Activated CD8-positive, alpha-beta T cell treated with anti-CD3 and anti-CD28 coated beads, Interleukin-2, amount 10 ng/mL, durations not matched to agents 7 days and 5 days (primary cell): Measurements from ENCODE around the gene DEFB128. TPM values are rescaled to one million over a fixed set of nuclear protein-coding genes. Genes with fewer than 3 reads are reported as not detected.
"Not testable (repeated sequence)": the region's sequence is repeated elsewhere in the genome, so short reads cannot be mapped to it uniquely, and the experiment has no call there.

Experiments
- ATAC-seq: fragments of 150-1000 bp; cut with Tn5 transposase; one replicate; pipeline ENCODE4 v1.10.0; 2021; ENCODE audit warnings: moderate library complexity
- CTCF ChIA-PET: fragments of 350-600 bp; sonication (Branson Sonifier 250); formaldehyde crosslinking; loops from one replicate; lab custom pipeline; 2021; ENCODE audit warnings: antibody characterized with exemption; lab: Charles Lee
- POLR2A ChIA-PET: fragments of 350-600 bp; sonication (Branson Sonifier 250); formaldehyde crosslinking; loops from one replicate; lab custom pipeline; 2021; ENCODE audit warnings: antibody characterized with exemption; lab: Charles Lee
- DNase-seq: peaks from one replicate; pipeline ENCODE4 v3.0.0-alpha.2; 2020
- H3K27ac Mint-ChIP-seq: one replicate; pipeline ENCODE4 v1.8.0; 2021; ENCODE audit warnings: mild to moderate bottlenecking, mixed read lengths
- H3K27me3 Mint-ChIP-seq: one replicate; pipeline ENCODE4 v1.8.0; 2021; ENCODE audit warnings: low read depth, mixed read lengths
- H3K36me3 Mint-ChIP-seq: one replicate; pipeline ENCODE4 v1.8.0; 2021; ENCODE audit warnings: low read depth, mixed read lengths
- H3K4me1 Mint-ChIP-seq: one replicate; pipeline ENCODE4 v1.8.0; 2021; ENCODE audit warnings: low read depth, mixed read lengths
- H3K4me3 Mint-ChIP-seq: one replicate; pipeline ENCODE4 v1.8.0; 2021; ENCODE audit warnings: mild to moderate bottlenecking, mixed read lengths
- H3K9me3 Mint-ChIP-seq: one replicate; pipeline ENCODE4 v1.8.0; 2022; ENCODE audit warnings: mixed read lengths; ENCODE audit not compliant: insufficient read depth
- total RNA-seq, 2 experiments: library from RNA; stranded (reverse); gene quantifications; one replicate each; pipeline ENCODE4 v1.2.3, GENCODE V29; 2021

DEFB128 gene
- total RNA-seq, 2 experiments from 2014 or later = not detected

- ChIA-PET CTCF (interaction anchor here (1.5 to 1.9 kb wide), 3 partner anchors 44 to 52 kb away, joined by 4 to 9 read pairs (median 7); no protein-coding TSS in a partner anchor), POLR2A (no interaction called here)
- no peaks in the 10 kb centered on the region for H3K9me3 Mint-ChIP-seq
- no peak overlapping the region for H3K27ac Mint-ChIP-seq
- H3K4me1 Mint-ChIP-seq = no peaks in the 10 kb centered on the region
- DNase-seq (no peak), ATAC-seq (no peak)
- H3K27me3 Mint-ChIP-seq = peaks cover 10% of the 10 kb centered on the region
- H3K36me3 Mint-ChIP-seq = no peaks in the 10 kb centered on the region
- H3K4me3 Mint-ChIP-seq = no peak overlapping the region
These were observed 24.9 kb upstream of the DEFB128 start for GRCh38 chr20:214383-214782.

- POLR2A ChIA-PET = interaction anchor here (0.7 kb wide), 1 partner anchor 55 kb away, joined by 3 read pairs; no protein-coding TSS in a partner anchor
- Mint-ChIP-seq H3K36me3 (no peaks in the 10 kb centered on the region), H3K27me3 (peaks cover 7% of the 10 kb centered on the region), H3K27ac (no peak overlapping the region), H3K4me1 (no peaks in the 10 kb centered on the region), H3K9me3 (no peaks in the 10 kb centered on the region), H3K4me3 (no peak overlapping the region)
- DNase-seq (no peak), ATAC-seq (no peak)
- CTCF ChIA-PET = interaction anchor here (1.4 to 3.3 kb wide), 3 partner anchors 9 to 120 kb away, joined by 5 to 22 read pairs (median 11); no protein-coding TSS in a partner anchor
These were observed 21.4 kb upstream of the DEFB128 start for GRCh38 chr20:210809-211502.

- CTCF ChIA-PET = interaction anchor here (1.0 to 3.3 kb wide), 6 partner anchors 10 to 122 kb away, joined by 4 to 31 read pairs (median 10); no protein-coding TSS in a partner anchor
- Mint-ChIP-seq H3K9me3 (no peaks in the 10 kb centered on the region), H3K4me3 (no peak overlapping the region), H3K36me3 (no peaks in the 10 kb centered on the region), H3K27me3 (peaks cover 14% of the 10 kb centered on the region), H3K4me1 (no peaks in the 10 kb centered on the region), H3K27ac (no peak overlapping the region)
- DNase-seq (peak; percentile 34), ATAC-seq (peak; percentile 82)
- POLR2A ChIA-PET = no interaction called here
These were observed 19.5 kb upstream of the DEFB128 start for GRCh38 chr20:208942-209566.

- H3K4me3 Mint-ChIP-seq, DNase-seq, H3K9me3 Mint-ChIP-seq, POLR2A ChIA-PET, H3K27ac Mint-ChIP-seq, H3K4me1 Mint-ChIP-seq, ATAC-seq, H3K36me3 Mint-ChIP-seq: not testable (repeated sequence)
- CTCF ChIA-PET = interaction anchor here (1.1 kb wide), 1 partner anchor 63 kb away, joined by 3 read pairs; no protein-coding TSS in a partner anchor
- H3K27me3 Mint-ChIP-seq = peaks cover 13% of the 10 kb centered on the region
These were observed 14.1 kb upstream of the DEFB128 start for GRCh38 chr20:203630-204029.

GRCh38 chr20:199996-200395 is 10.5 kb upstream of the DEFB128 start:
- no peaks in the 10 kb centered on the region for H3K4me1 Mint-ChIP-seq
- ChIA-PET POLR2A (no interaction called here), CTCF (interaction anchor here (1.2 kb wide), 1 partner anchor 66 kb away, joined by 3 read pairs; no protein-coding TSS in a partner anchor)
- H3K36me3 Mint-ChIP-seq = no peaks in the 10 kb centered on the region
- ATAC-seq (no peak), DNase-seq (no peak)
- no peaks in the 10 kb centered on the region for H3K9me3 Mint-ChIP-seq
- H3K27ac Mint-ChIP-seq = no peak overlapping the region
- no peak overlapping the region for H3K4me3 Mint-ChIP-seq
- H3K27me3 Mint-ChIP-seq = peaks cover 15% of the 10 kb centered on the region

- POLR2A ChIA-PET = no interaction called here
- no peaks in the 10 kb centered on the region for H3K9me3 Mint-ChIP-seq
These were observed 8.7 kb upstream of the DEFB128 start for GRCh38 chr20:198225-198624.

GRCh38 chr20:187733-188132 is 1.8 kb downstream of the DEFB128 start:
- POLR2A ChIA-PET = no interaction called here
- DNase-seq (no peak), ATAC-seq (no peak)
- Mint-ChIP-seq H3K4me1 (peaks cover 14% of the 10 kb centered on the region), H3K27me3 (peaks cover 60% of the 10 kb centered on the region), H3K36me3 (peaks cover 10% of the 10 kb centered on the region), H3K27ac (no peak overlapping the region), H3K4me3 (no peak overlapping the region), H3K9me3 (peaks cover 17% of the 10 kb centered on the region)
- CTCF ChIA-PET = no interaction called here

More at GRCh38 chr20:198225-198624, 8.7 kb upstream of the DEFB128 start:
- ATAC-seq = no peak
- Mint-ChIP-seq H3K36me3 (no peaks in the 10 kb centered on the region), H3K4me3 (no peak overlapping the region), H3K27ac (no peak overlapping the region), H3K4me1 (no peaks in the 10 kb centered on the region), H3K27me3 (peaks cover 7% of the 10 kb centered on the region)
- no peak for DNase-seq
- CTCF ChIA-PET = no interaction called here

- ChIA-PET POLR2A (no interaction called here), CTCF (no interaction called here)
- Mint-ChIP-seq H3K9me3 (peaks cover 17% of the 10 kb centered on the region), H3K36me3 (peaks cover 10% of the 10 kb centered on the region), H3K4me1 (peaks cover 14% of the 10 kb centered on the region), H3K27me3 (peaks cover 58% of the 10 kb centered on the region), H3K27ac (no peak overlapping the region), H3K4me3 (no peak overlapping the region)
- no peak for ATAC-seq
- no peak for DNase-seq
These were observed 5.2 kb downstream of the DEFB128 start for GRCh38 chr20:184288-184687.

- Mint-ChIP-seq H3K36me3 (no peaks in the 10 kb centered on the region), H3K4me3 (no peak overlapping the region), H3K4me1 (no peaks in the 10 kb centered on the region), H3K27ac (no peak overlapping the region), H3K9me3 (no peaks in the 10 kb centered on the region), H3K27me3 (peaks cover 20% of the 10 kb centered on the region)
- ChIA-PET POLR2A (no interaction called here), CTCF (no interaction called here)
- no peak for ATAC-seq
- DNase-seq = no peak
These were observed 20.6 kb downstream of the DEFB128 start for GRCh38 chr20:168876-169275.

- Mint-ChIP-seq H3K36me3 (no peaks in the 10 kb centered on the region), H3K4me3 (no peak overlapping the region), H3K4me1 (no peaks in the 10 kb centered on the region), H3K9me3 (no peaks in the 10 kb centered on the region), H3K27me3 (peaks cover 23% of the 10 kb centered on the region), H3K27ac (no peak overlapping the region)
- ATAC-seq (no peak), DNase-seq (no peak)
- CTCF ChIA-PET = no interaction called here
- POLR2A ChIA-PET = no interaction called here
These were observed 24.9 kb downstream of the DEFB128 start for GRCh38 chr20:164618-165017.

- ATAC-seq = no peak
- Mint-ChIP-seq H3K36me3 (no peaks in the 10 kb centered on the region), H3K27me3 (peaks cover 26% of the 10 kb centered on the region), H3K27ac (no peak within 1 kb of the TSS), H3K4me1 (no peaks in the 10 kb centered on the region), H3K4me3 (no peak within 1 kb of the TSS), H3K9me3 (no peaks in the 10 kb centered on the region)
- ChIA-PET POLR2A (no interaction called here), CTCF (interaction anchor here (1.2 kb wide), 1 partner anchor 61 kb away, joined by 4 read pairs; no protein-coding TSS in a partner anchor)
- DNase-seq = no peak
These were observed 32.4 kb downstream of the DEFB128 start, which contains the start of gene DEFB127 for GRCh38 chr20:157154-157553. TSS of gene DEFB127 (plus strand) at chr20:157454. CDS start at chr20:157545, 91 bp downstream.

- H3K27ac Mint-ChIP-seq = no peak overlapping the region
- ChIA-PET CTCF (no interaction called here), POLR2A (no interaction called here)
- ATAC-seq (no peak), DNase-seq (no peak)
- no peaks in the 10 kb centered on the region for H3K36me3 Mint-ChIP-seq
- H3K9me3 Mint-ChIP-seq = no peaks in the 10 kb centered on the region
- no peak overlapping the region for H3K4me3 Mint-ChIP-seq
- H3K27me3 Mint-ChIP-seq = peaks cover 16% of the 10 kb centered on the region
- H3K4me1 Mint-ChIP-seq = no peaks in the 10 kb centered on the region
These were observed 37.4 kb downstream of the DEFB128 start for GRCh38 chr20:152131-152530.
